Stomach (tissue), 9 donors: ENCODE results near the gene ZIC4. TPM values are rescaled to one million over a fixed set of nuclear protein-coding genes. Genes with fewer than 3 reads are reported as not detected.

ENCODE experiments used
- DNase-seq, 2 donors: peaks; one replicate each; pipeline versions ENCODE4 v3.0.0 to v3.0.0-alpha.2; 2013 to 2019
- H3K27ac ChIP-seq, 5 donors: fragments of 200-600 bp in 4 of 5; sonication (generic) in 4 of 5; one replicate each; pipeline ENCODE4 v1.5.1; 2013 to 2019; ENCODE audit warnings: mild to moderate bottlenecking in 1 of 5, moderate library complexity in 1 of 5
- H3K27me3 ChIP-seq, 3 donors: fragments of 200-600 bp; sonication (generic); one replicate each; pipeline ENCODE4 v1.5.1; 2017 to 2019; ENCODE audit warnings: mixed run types in 1 of 3
- H3K36me3 ChIP-seq, 4 donors: fragments of 200-600 bp; sonication (generic); 1 replicate in 3 of 4; 2 replicates in 1 of 4; pipeline ENCODE4 v1.5.1; 2016 to 2019
- H3K4me1 ChIP-seq, 4 donors: fragments of 200-600 bp; sonication (generic); one replicate each; pipeline ENCODE4 v1.5.1; 2016 to 2019
- H3K4me3 ChIP-seq, 4 donors: fragments of 200-600 bp; sonication (generic) in 3 of 4; one replicate each; pipeline ENCODE4 v1.5.1; 2016 to 2019; ENCODE audit warnings: mild to moderate bottlenecking in 1 of 4
- H3K9me3 ChIP-seq, 4 donors: fragments of 200-600 bp; sonication (generic); one replicate each; pipeline ENCODE4 v1.5.1; 2016 to 2019
- CTCF ChIP-seq, 7 experiments: fragments of 450-650 bp in 4 of 7; fragments of 200-600 bp in 3 of 7; sonication (generic) in 3 of 7; IDR thresholded peaks; one replicate each; pipeline ENCODE4 v1.5.1; 2016 to 2019; ENCODE audit warnings: antibody characterized with exemption in 7 of 7, control low read depth in 2 of 7, mild to moderate bottlenecking in 1 of 7
- EP300 ChIP-seq: sonication (generic); formaldehyde crosslinking; IDR thresholded peaks from one replicate; pipeline ENCODE4 v1.6.1; 2017; ENCODE audit warnings: antibody characterized with exemption
- POLR2A ChIP-seq, 4 donors: fragments of 450-650 bp; IDR thresholded peaks; one replicate each; pipeline ENCODE4 v1.6.1; 2016; ENCODE audit warnings: antibody characterized with exemption in 4 of 4, control low read depth in 2 of 4, mild to moderate bottlenecking in 1 of 4, moderate library complexity in 1 of 4
- POLR2AphosphoS5 ChIP-seq, 3 donors: sonication (generic); formaldehyde crosslinking; IDR thresholded peaks; one replicate each; pipeline ENCODE4 v1.6.1; 2016; ENCODE audit warnings: antibody characterized with exemption in 3 of 3
- WGBS, 5 donors: extraction: QIAGEN DNeasy Blood & Tissue Kit in 3 of 5; methylation state at CpG; one replicate each; pipeline versions ENCODE4 v1.1.5 to v1.1.7; 2013 to 2018; 5-methylcytosine and 5-hydroxymethylcytosine counted together
- intact Hi-C: fragments of 100-400 bp; cut with DNase I; formaldehyde crosslinking; loops from one replicate; pipeline ENCODE4 v1.15.1; 2023; ENCODE audit warnings: low total_unique reads
- polyA plus RNA-seq, 3 donors: library from polyadenylated mRNA; stranded (reverse); fragments of 200-250 nt; gene quantifications; one replicate each; pipeline ENCODE4 v1.2.3, GENCODE V29; 2013
- total RNA-seq, 5 donors: library from RNA; depleted of rRNA; stranded (reverse); fragments of >200 nt; gene quantifications; one replicate each; pipeline versions ENCODE4 v1.1.0 to v1.2.3, GENCODE V29; 2014 to 2016
- donor health status: healthy with polysubstance abuse.
- donor health status: Bipolar disorder and iron deficiency.
- donor health status: healthy.

Gene ZIC4
- total and polyA plus RNA-seq, 8 donors: not detected

DNA sequence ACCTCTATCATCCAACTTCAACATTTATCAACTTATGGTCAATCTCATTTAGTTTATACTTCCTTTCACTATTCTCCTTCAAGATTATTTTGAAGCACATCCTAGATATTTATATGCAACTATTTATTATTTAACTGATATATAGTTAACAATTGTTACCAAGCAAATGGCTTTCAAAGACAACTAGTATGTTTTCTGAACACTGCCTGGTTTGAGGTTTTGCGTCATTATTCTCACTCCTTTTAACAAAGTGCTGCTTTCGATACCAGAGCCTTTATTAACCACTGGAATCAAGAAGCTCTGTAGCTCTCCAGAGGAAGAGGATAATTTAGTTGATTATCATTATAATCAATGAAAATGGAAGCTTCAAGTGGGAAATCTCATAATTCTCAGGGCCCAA is 22.4 kb upstream of the ZIC4 start:
- Histone ChIP-seq H3K9me3 (no peaks in the 10 kb centered on the region), H3K36me3 (no peaks in the 10 kb centered on the region), H3K4me3 (no peak overlapping the region), H3K27ac (no peak overlapping the region), H3K27me3 (peaks cover 4 to 51% (median 19%) of the 10 kb centered on the region in 3 donors), H3K4me1 (peaks cover 0 to 7% (median 0%) of the 10 kb centered on the region in 4 donors)
- intact Hi-C loops: no loop called here
- no peak for DNase-seq
- TF ChIP-seq POLR2AphosphoS5 (IDR thresholded peaks at IDR 0.05): no peak
- TF ChIP-seq EP300: no peak
- TF ChIP-seq POLR2A (IDR thresholded peaks at IDR 0.05): no peak
- TF ChIP-seq CTCF (IDR thresholded peaks at IDR 0.05): no peak
- 88 to 95% (median 90%) methylated on average over 2 of the region's 2 CpGs for WGBS, 5 donors

GRCh38 chr3:147428326-147428725 is 22.0 kb upstream of the ZIC4 start:
- WGBS, 5 donors: 62 to 89% (median 80%) methylated on average over 1 of the region's 1 CpG
- intact Hi-C loops: no loop called here
- Histone ChIP-seq H3K4me3 (no peak overlapping the region), H3K36me3 (no peaks in the 10 kb centered on the region), H3K27ac (no peak overlapping the region), H3K4me1 (peaks cover 0 to 7% (median 2%) of the 10 kb centered on the region in 4 donors), H3K9me3 (peaks cover 0 to 3% (median under 1%) of the 10 kb centered on the region in 4 donors), H3K27me3 (peaks cover 4 to 53% (median 24%) of the 10 kb centered on the region in 3 donors)
- TF ChIP-seq EP300: no peak
- no peak for TF ChIP-seq POLR2AphosphoS5 (IDR thresholded peaks at IDR 0.05)
- no peak for TF ChIP-seq CTCF (IDR thresholded peaks at IDR 0.05)
- TF ChIP-seq POLR2A (IDR thresholded peaks at IDR 0.05): no peak
- DNase-seq: no peak

GRCh38 chr3:147427746-147428145 is 21.4 kb upstream of the ZIC4 start:
- intact Hi-C loops: no loop called here
- DNase-seq: no peak
- H3K9me3 ChIP-seq: peaks cover 0 to 7% (median 2%) of the 10 kb centered on the region in 4 donors

DNA sequence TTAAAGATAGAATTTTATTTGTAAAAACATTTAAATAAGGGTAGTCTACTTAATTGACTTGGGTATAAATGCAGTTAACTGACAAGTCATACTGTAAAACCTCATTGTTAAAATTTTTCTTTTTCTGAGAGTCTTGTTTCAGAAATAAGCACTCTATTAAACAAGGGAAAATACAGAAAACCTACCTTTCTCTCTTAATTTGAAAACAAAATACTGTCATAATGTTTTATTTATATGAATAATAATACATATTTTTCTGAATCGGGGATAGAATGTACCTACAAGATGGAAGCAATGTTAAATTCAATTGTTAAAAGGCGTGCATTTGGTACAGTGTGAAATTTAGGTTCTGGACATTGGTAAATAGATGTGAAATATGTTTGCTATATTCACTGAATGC is 20.6 kb upstream of the ZIC4 start:
- intact Hi-C loops: no loop called here
- Histone ChIP-seq H3K4me3 (no peak overlapping the region), H3K4me1 (peaks cover 0 to 15% (median 5%) of the 10 kb centered on the region in 4 donors), H3K27me3 (peaks cover 16 to 65% (median 38%) of the 10 kb centered on the region in 3 donors), H3K36me3 (no peaks in the 10 kb centered on the region), H3K27ac (no peak overlapping the region), H3K9me3 (peaks cover 0 to 12% (median 2%) of the 10 kb centered on the region in 4 donors)
- no peak for TF ChIP-seq CTCF (IDR thresholded peaks at IDR 0.05)
- TF ChIP-seq POLR2A (IDR thresholded peaks at IDR 0.05): no peak
- no peak for TF ChIP-seq EP300
- no peak for TF ChIP-seq POLR2AphosphoS5 (IDR thresholded peaks at IDR 0.05)
- no peak for DNase-seq
- WGBS, 5 donors: 81 to 93% (median 86%) methylated on average over 2 of the region's 2 CpGs

More at GRCh38 chr3:147427746-147428145, 21.4 kb upstream of the ZIC4 start:
- H3K4me3 ChIP-seq: no peak overlapping the region
- H3K27ac ChIP-seq: no peak overlapping the region
- TF ChIP-seq EP300: no peak
- TF ChIP-seq CTCF (IDR thresholded peaks at IDR 0.05): no peak
- TF ChIP-seq POLR2A (IDR thresholded peaks at IDR 0.05): no peak
- TF ChIP-seq POLR2AphosphoS5 (IDR thresholded peaks at IDR 0.05): no peak
- H3K4me1 ChIP-seq: peaks cover 0 to 13% (median 4%) of the 10 kb centered on the region in 4 donors
- no peaks in the 10 kb centered on the region for H3K36me3 ChIP-seq
- peaks cover 9 to 57% (median 29%) of the 10 kb centered on the region in 3 donors for H3K27me3 ChIP-seq
- WGBS, 5 donors: 53 to 84% (median 62%) methylated on average over 3 of the region's 3 CpGs
